GM19035 (cell line): Measurements from ENCODE around the gene PREB.
A peak's percentile ranks its signal among the peaks of the same experiment; 100 is the strongest.

Source experiments
- ATAC-seq: cut with Tn5 transposase; IDR thresholded peaks from one replicate; pipeline ENCODE4 v1.9.1; 2021; ENCODE audit not compliant: unreplicated experiment

The PREB gene

GRCh38 chr2:27096748-27097297 is 37.6 kb downstream of the PREB start:
- ATAC-seq, result no peak

GRCh38 chr2:27095745-27096651 is 38.4 kb downstream of the PREB start:
- no peak for ATAC-seq

- ATAC-seq, result no peak
These were observed 39.0 kb downstream of the PREB start for GRCh38 chr2:27095427-27095744.

DNA sequence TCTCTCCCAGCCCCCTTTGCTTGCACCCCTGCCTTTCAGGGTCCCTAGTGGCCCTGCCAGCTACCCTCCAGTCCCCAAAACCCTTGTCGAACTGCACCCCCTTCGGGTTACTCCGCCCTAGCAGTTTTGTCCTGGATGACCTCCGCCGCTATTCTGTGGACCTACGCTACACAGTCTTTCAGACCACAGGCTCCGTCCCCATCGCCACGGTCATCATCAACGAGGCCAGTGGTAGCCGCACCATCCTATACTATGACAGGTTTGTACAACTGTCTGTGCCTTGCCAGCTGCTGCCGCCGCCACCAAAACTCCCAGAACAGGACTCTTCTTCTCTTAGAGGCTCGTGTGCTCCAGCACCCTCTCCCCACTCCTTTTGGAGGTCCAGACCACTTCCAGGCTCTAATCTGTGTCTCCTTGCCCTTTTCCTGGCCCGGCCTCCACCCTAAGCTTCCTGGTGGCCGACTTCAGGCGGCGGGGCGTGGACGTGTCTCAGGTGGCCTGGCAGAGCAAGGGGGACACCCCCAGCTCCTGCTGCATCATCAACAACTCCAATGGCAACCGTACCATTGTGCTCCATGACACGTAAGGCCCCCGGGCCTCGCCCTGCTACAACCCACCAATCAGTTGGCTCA is 40.0 kb downstream of the PREB start:
- no peak for ATAC-seq

DNA sequence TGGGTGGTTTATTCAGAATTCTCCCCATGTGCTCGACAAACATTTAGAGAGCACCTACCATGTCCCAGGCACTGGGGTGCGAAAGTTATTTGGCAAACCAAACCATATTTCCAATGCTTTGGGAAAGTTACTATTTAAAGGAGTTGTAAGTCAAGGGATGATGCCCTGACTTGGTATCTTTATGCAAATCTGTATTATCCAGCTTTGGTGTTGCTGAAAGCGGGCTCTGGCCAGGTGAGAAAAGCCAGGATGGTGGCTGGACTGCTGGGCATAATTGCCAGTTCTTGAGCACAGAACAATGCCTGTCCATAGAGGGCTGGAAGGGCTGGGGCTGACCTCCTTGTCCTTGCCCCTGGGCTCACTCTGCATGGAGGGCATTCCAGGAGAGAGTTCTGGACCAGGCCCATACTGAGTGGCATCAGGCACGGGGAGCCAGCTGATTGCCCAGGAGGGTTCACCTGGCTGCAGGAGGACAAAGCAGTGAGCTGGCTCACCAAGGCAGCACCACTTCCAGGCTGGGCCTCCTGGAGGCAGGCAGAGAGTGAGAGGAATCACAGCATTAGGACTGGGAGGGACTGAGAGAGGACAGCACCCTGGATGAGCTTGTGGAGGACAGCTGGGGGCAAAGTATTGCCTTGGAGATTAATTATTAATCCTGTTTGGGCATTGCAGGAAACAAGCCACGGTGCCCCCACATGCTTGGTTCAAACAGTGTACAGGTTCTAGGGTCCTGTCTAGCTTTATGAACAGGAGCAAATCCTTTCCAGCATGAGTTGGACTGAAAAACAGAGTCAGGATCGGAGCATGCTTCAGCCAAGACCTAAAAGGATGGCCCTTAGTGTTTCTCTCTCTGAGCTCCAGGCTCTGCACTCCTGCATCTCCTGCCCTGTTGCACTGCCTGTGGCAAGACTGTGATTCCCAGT is 40.7 kb downstream of the PREB start:
- ATAC-seq, result no peak

DNA sequence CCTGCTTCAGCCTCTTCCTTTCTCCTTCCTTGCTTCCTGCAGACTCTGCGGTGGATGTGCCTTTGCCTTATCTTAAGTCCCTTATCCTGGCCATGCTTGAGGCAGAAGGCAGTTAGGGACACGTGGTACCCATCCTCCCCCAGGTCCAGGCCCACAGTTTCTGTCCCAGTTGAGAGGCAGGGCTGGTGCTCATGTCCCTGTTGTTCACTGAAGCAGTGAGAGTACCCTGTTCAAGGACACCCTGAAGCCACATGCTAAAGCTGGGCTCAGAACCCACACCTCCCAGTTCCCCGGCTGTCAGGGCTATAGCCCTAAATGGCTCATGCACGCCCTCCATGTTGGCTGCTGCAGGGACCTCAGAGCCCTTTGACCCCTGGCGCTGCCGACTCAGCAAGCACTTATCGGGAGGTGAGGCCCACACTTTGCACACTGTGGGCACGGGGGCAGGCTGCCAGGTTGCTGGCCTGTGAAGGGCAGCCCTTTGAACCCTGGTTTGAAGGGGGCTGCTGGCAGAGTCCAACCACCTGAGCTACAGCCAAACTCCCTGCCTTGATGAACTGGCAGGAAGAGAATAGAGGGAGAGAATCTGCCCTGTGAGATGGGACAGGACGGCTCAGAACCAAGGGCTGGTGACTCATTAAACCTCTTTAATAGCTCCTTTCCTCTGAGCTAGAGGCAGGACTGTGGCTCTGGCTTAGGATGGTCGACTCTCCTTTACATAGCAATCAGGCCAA is 41.6 kb downstream of the PREB start:
- no peak for ATAC-seq

GRCh38 chr2:27091746-27092695 is 42.4 kb downstream of the PREB start:
- no peak for ATAC-seq

DNA sequence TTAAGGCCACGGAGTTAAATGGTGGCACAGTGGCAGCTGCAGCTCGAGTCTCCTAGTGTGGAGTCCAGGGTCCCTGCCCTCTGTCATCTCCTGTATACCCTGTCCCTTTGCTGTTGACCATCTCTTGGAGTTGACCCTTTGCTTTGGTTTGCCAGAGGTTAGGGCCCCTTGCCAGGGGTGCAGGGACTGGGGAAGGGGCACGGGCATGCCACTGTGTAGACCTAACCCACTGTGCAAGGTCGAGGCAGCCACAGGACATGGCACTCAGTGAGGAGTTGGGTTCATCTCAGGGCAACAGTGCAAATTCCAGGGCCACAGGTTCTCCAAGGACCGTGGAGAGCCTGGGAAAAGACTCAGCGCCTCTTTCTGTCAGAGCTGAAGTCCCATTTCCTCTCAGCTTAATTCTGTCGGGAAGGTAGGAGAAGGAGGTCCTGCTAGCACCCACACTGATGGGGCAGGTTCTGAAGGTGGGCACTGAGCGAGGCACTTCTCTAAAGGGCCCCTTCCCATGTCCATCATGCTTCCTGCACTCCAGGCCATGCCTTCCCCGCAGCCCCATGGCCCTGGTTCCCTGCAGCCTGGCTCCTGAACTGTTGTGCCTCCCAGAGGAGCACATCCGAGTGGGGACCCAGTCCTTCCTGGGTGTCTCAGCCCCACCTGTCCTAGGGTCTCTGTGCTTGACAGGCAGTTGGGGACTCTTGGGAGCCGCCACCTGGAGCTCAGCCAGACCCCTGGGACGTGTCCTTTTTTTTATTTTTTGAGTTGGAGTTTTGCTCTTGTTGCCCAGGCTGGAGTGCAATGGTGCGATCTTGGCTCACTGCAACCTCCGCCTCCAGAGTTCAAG is 45.1 kb downstream of the PREB start:
- ATAC-seq, result no peak

GRCh38 chr2:27088634-27089033 is 45.8 kb downstream of the PREB start:
- no peak for ATAC-seq

DNA sequence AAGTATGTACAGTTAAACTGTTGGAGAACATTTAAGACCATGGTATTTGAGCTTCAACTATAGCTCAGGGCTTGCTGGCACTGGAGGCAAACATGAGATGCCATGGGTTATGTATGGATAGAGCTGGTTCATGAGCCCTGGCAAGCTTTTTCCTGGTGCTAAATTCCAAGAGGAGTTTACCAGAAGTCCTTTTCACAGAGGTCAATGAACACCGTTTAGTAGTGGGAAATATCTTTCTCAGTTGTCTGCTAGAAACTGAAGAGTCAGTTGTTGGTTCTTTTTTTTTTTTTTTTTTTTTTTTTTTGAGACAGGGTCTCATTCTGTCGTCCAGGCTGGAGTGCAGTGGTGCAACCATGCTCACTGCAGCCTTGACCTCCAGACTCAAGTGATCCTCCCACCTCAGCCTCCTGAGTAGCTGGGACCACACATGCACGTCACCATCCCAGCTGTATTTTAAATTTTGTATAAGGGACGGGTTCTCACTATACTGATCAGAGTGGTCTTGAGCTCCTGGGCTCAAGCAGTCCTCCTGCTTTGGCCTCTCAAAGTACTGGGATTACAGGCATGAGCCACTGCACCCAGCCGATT is 46.5 kb downstream of the PREB start:
- no peak for ATAC-seq

DNA sequence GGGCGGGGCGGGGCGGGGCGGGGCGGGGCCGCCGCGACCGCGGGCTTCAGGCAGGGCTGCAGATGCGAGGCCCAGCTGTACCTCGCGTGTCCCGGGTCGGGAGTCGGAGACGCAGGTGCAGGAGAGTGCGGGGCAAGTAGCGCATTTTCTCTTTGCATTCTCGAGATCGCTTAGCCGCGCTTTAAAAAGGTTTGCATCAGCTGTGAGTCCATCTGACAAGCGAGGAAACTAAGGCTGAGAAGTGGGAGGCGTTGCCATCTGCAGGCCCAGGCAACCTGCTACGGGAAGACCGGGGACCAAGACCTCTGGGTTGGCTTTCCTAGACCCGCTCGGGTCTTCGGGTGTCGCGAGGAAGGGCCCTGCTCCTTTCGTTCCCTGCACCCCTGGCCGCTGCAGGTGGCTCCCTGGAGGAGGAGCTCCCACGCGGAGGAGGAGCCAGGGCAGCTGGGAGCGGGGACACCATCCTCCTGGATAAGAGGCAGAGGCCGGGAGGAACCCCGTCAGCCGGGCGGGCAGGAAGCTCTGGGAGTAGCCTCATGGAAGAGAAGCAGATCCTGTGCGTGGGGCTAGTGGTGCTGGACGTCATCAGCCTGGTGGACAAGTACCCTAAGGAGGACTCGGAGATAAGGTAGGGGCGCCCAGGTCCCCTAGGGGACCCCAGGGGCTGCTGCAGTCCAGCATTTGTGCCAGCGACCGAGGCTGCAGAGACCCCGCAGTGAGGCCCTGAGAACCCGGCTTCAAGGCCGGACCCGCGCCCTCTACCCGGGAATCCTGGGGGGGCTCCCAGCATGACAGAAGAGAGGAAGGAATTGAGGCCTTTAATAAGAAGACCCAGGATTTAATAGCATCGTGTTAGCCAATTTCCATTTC is 47.5 kb downstream of the PREB start, which contains the start of gene KHK:
Gene KHK (plus strand): TSS at position 49 of the 870 bp plus-strand sequence. CDS start 488 bp downstream, at position 537.
- ATAC-seq, result no peak

- peak; percentile 76 for ATAC-seq
These were observed 48.2 kb downstream of the PREB start for GRCh38 chr2:27086090-27086723.

GRCh38 chr2:27085673-27086089 is 48.8 kb downstream of the PREB start:
- peak; percentile 2 for ATAC-seq

DNA sequence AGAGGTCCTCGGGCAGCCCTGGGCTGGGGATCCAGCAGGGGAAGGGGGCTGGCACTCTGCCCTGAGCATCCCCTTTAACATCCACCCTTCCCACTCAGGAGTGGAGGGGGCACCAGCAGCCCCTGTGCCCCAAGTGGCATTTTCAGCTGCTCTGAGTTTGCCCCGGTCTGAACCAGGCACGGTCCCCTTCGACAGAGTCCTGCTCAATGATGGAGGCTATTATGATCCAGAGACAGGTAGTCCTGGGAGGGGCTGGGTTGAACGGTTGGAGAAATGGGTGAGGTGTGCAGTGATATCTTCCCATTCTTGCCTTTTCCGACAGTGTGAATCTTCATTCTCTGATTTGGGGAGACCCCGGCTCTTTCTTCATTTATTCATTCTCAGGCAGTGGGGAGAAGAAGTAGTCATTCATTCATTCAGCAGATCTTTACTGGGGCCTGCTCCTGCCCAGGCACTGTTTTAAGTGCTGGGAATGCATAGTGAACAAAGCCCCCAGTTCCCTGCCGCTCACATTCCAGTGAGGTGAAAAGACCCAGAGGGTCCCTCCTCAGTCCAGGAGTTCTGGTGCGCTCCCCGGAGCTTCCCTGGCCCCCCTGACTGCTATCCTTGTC is 49.3 kb downstream of the PREB start:
- no peak for ATAC-seq

- ATAC-seq, result no peak
These were observed 50.0 kb downstream of the PREB start for GRCh38 chr2:27084297-27085061.
